ENCODE data around the gene SERPINE2. TPM values are rescaled to one million over a fixed set of nuclear protein-coding genes. Genes with fewer than 3 reads are reported as not detected.
A peak's percentile ranks its signal among the peaks of the same experiment; 100 is the strongest.
"Not testable (repeated sequence)": the region's sequence is repeated elsewhere in the genome, so short reads cannot be mapped to it uniquely, and the experiment has no call there.

Gene SERPINE2
- total RNA-seq, 1 donor from 2014 or later = 24.6 TPM

DNA sequence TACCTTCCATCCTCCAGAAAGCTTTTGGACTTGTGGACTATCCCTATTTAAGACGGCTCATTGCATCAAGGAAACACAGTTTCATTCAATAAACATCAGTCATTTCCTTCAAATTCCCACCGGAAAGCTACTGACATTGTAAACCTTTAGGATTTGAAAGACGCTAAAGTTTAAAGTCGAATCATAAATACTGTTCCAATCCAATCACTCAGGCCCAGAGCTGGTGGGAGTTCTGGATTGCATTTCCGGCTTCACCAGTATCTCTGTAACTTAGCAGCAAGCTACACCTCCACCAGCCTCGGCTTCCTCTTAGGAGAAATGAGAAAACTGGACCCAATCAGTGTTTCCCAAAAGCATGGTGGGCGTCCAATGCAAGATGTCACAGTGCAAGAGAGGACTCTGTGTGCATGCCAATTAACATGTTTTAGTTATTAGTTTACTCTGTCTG lies 95.5 kb downstream of the SERPINE2 start:
- TF ChIP-seq, protein P1, sequence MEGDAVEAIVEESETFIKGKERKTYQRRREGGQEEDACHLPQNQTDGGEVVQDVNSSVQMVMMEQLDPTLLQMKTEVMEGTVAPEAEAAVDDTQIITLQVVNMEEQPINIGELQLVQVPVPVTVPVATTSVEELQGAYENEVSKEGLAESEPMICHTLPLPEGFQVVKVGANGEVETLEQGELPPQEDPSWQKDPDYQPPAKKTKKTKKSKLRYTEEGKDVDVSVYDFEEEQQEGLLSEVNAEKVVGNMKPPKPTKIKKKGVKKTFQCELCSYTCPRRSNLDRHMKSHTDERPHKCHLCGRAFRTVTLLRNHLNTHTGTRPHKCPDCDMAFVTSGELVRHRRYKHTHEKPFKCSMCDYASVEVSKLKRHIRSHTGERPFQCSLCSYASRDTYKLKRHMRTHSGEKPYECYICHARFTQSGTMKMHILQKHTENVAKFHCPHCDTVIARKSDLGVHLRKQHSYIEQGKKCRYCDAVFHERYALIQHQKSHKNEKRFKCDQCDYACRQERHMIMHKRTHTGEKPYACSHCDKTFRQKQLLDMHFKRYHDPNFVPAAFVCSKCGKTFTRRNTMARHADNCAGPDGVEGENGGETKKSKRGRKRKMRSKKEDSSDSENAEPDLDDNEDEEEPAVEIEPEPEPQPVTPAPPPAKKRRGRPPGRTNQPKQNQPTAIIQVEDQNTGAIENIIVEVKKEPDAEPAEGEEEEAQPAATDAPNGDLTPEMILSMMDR (IDR thresholded peaks at IDR 0.05; ENCODE audit: partially characterized antibody, unreplicated experiment) = no peak
- no peak for DNase-seq
- Mint-ChIP-seq H3K4me1 (ENCODE audit: low read depth, unreplicated experiment) (peaks cover 13% of the 10 kb centered on the region), H3K9me3 (ENCODE audit: unreplicated experiment) (peaks cover 9% of the 10 kb centered on the region), H3K27me3 (ENCODE audit: unreplicated experiment) (peaks cover 4% of the 10 kb centered on the region), H3K27ac (ENCODE audit: unreplicated experiment) (peak overlapping the region; percentile 79), H3K4me3 (ENCODE audit: unreplicated experiment) (peak overlapping the region; percentile 95), H3K36me3 (ENCODE audit: unreplicated experiment) (no peaks in the 10 kb centered on the region)

DNA sequence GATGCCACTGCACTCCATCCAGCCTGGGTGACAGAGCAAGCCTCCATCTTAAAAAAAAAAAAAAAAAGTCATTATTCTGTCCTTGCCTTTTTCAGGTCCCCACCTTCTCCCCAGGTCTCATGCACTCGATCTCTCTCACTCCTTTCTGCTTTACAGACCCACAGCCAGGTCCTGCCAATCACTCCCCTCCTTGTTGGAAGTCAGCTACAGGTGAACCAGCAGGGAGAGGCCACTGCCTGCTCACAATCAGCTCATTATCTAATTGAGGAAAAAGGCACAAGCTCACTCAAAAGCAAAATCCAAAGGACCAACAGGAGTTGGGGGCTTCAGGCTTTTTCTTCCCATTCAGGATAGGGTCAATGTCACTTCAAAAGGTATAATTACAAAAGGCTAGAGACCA lies 96.0 kb downstream of the SERPINE2 start:
- DNase-seq = no peak
- H3K4me1 Mint-ChIP-seq (ENCODE audit: low read depth, unreplicated experiment) = peaks cover 13% of the 10 kb centered on the region
- TF ChIP-seq, protein P1 (IDR thresholded peaks at IDR 0.05; ENCODE audit: partially characterized antibody, unreplicated experiment) = no peak
- peaks cover 3% of the 10 kb centered on the region for H3K27me3 Mint-ChIP-seq (ENCODE audit: unreplicated experiment)
- peaks cover 9% of the 10 kb centered on the region for H3K9me3 Mint-ChIP-seq (ENCODE audit: unreplicated experiment)
- H3K36me3 Mint-ChIP-seq (ENCODE audit: unreplicated experiment) = no peaks in the 10 kb centered on the region
- peak overlapping the region; percentile 95 for H3K4me3 Mint-ChIP-seq (ENCODE audit: unreplicated experiment)
- H3K27ac Mint-ChIP-seq (ENCODE audit: unreplicated experiment) = no peak overlapping the region

DNA sequence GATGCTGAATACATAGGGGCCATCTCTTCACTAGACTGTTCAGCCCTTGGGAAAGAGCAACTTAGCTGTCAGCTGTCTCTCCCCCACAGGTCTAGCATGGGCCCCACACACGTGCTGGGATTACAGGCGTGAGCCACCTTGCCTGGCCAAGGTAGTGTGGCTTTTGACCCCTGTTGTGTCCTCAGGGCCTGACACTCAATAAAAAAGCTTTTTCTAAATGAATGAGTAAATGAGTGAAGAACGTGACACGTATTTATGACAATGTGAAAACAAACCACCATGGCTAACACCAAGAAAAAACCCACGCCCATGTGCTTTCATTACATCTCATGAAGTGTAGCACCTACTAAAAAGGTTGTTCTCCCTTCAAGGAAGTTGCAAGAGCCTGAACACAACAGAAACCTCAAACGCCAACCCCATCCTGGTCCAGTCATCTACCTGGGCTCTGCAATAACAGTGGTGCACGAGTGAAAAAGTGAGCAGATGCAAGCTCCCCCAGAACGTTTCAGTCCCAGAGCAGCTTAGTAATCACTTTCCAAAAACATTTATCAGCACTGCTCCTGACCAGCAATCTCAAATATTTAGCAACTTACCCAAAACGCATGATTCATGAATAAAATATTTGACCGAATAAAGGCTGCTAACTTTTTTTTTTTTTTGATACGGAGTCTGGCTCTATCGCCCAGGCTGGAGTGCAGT lies 97.4 kb downstream of the SERPINE2 start:
- H3K4me3 Mint-ChIP-seq (ENCODE audit: unreplicated experiment) = no peak overlapping the region
- H3K27ac Mint-ChIP-seq (ENCODE audit: unreplicated experiment) = no peak overlapping the region
- TF ChIP-seq, protein P1 (IDR thresholded peaks at IDR 0.05; ENCODE audit: partially characterized antibody, unreplicated experiment) = no peak
- H3K36me3 Mint-ChIP-seq (ENCODE audit: unreplicated experiment) = no peaks in the 10 kb centered on the region
- no peak for DNase-seq
- H3K9me3 Mint-ChIP-seq (ENCODE audit: unreplicated experiment) = peaks cover 9% of the 10 kb centered on the region
- H3K4me1 Mint-ChIP-seq (ENCODE audit: low read depth, unreplicated experiment) = peaks cover 5% of the 10 kb centered on the region
- H3K27me3 Mint-ChIP-seq (ENCODE audit: unreplicated experiment) = peaks cover 3% of the 10 kb centered on the region

DNA sequence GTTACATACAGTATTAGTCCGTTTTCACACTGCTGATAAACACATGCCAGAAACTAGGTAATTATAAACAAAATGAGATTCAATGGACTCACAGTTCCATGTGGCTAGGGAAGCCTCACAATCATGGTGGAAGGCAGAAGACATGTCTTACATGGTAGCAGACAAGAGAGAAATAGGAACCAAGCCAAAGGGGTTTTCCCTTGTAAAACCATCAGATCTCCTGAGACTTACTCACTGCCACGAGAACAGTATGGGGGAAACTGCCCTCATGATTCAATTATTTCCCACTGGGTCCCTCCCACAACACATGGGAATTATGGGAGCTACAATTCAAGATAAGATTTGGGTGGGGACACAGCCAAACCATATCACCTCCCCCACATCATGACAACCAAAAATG lies 99.6 kb downstream of the SERPINE2 start:
- not testable (repeated sequence) for H3K9me3 Mint-ChIP-seq (ENCODE audit: unreplicated experiment); H3K4me1 Mint-ChIP-seq (ENCODE audit: low read depth, unreplicated experiment)

DNA sequence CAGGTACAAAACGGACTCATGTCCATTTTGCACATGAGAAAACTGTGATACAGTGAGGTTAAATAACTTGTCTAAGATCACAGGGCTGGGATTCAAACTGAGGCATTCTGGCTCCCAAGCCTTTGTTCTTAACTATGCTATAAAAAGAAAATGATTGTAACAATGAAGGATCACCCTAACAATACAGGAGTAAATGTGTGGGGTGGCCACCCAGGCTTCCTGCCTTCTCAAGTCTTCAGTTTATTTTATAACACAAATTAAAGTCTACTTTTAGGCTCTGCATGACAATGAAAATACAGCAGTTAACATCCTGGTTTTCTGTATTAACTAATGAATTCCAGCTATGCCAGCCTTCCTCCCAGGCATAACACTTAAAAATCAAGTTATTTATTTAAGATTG lies 101.6 kb downstream of the SERPINE2 start:
- no peak for DNase-seq
- no peaks in the 10 kb centered on the region for H3K36me3 Mint-ChIP-seq (ENCODE audit: unreplicated experiment)
- TF ChIP-seq, protein P1 (IDR thresholded peaks at IDR 0.05; ENCODE audit: partially characterized antibody, unreplicated experiment) = no peak
- no peak overlapping the region for H3K4me3 Mint-ChIP-seq (ENCODE audit: unreplicated experiment)
- H3K4me1 Mint-ChIP-seq (ENCODE audit: low read depth, unreplicated experiment) = peaks cover 11% of the 10 kb centered on the region
- peaks cover 2% of the 10 kb centered on the region for H3K9me3 Mint-ChIP-seq (ENCODE audit: unreplicated experiment)
- H3K27ac Mint-ChIP-seq (ENCODE audit: unreplicated experiment) = no peak overlapping the region
- H3K27me3 Mint-ChIP-seq (ENCODE audit: unreplicated experiment) = peaks cover 2% of the 10 kb centered on the region

More for the DNA sequence above, 99.6 kb downstream of the SERPINE2 start:
- not testable (repeated sequence) for H3K27me3 Mint-ChIP-seq (ENCODE audit: unreplicated experiment); H3K36me3 Mint-ChIP-seq (ENCODE audit: unreplicated experiment); DNase-seq; H3K4me3 Mint-ChIP-seq (ENCODE audit: unreplicated experiment); H3K27ac Mint-ChIP-seq (ENCODE audit: unreplicated experiment)
